Activated T-helper 1 cell treated with Interleukin-2 at 50 U/mL for 16 hours (primary cell): ENCODE measurements around the gene MPV17L.
A peak's percentile ranks its signal among the peaks of the same experiment; 100 is the strongest.
"Not testable (repeated sequence)": the region's sequence is repeated elsewhere in the genome, so short reads cannot be mapped to it uniquely, and the experiment has no call there.

Source experiments
- DNase-seq: peaks from one replicate; pipeline ENCODE4 v3.0.0-alpha.2; 2020; ENCODE audit warnings: low read depth

MPV17L gene

GRCh38 chr16:15409476-15409875 lies 13.9 kb downstream of the MPV17L start:
- not testable (repeated sequence) for DNase-seq

- DNase-seq, result no peak
Observed at GRCh38 chr16:15415511-15415985, 20.0 kb downstream of the MPV17L start.

- no peak for DNase-seq
Observed at GRCh38 chr16:15417197-15417596, 21.6 kb downstream of the MPV17L start.

- DNase-seq, result no peak
Observed at GRCh38 chr16:15418206-15418605, 22.7 kb downstream of the MPV17L start.

- not testable (repeated sequence) for DNase-seq
Observed at GRCh38 chr16:15421696-15422095, 26.1 kb downstream of the MPV17L start.

- DNase-seq, result no peak
Observed at GRCh38 chr16:15422222-15422621, 26.7 kb downstream of the MPV17L start.

GRCh38 chr16:15425861-15426260 lies 30.3 kb downstream of the MPV17L start:
- no peak for DNase-seq

GRCh38 chr16:15426796-15427195 lies 31.2 kb downstream of the MPV17L start:
- DNase-seq, result no peak

- DNase-seq, result peak; percentile 14
Observed at GRCh38 chr16:15427648-15428239, 32.2 kb downstream of the MPV17L start.

GRCh38 chr16:15430884-15431283 lies 35.3 kb downstream of the MPV17L start:
- not testable (repeated sequence) for DNase-seq

- no peak for DNase-seq
Observed at GRCh38 chr16:15434079-15434424, 38.5 kb downstream of the MPV17L start.

- DNase-seq, result peak; percentile 7
Observed at GRCh38 chr16:15434425-15435215, 39.1 kb downstream of the MPV17L start, which contains the start of gene BMERB1. Gene BMERB1 (plus strand): TSS chr16:15434588. CDS start chr16:15434654, 66 bp downstream.

- DNase-seq, result no peak
Observed at GRCh38 chr16:15435216-15435864, 39.8 kb downstream of the MPV17L start.

GRCh38 chr16:15439102-15439501 lies 43.5 kb downstream of the MPV17L start:
- no peak for DNase-seq

GRCh38 chr16:15439521-15439920 lies 44.0 kb downstream of the MPV17L start:
- no peak for DNase-seq

- DNase-seq, result no peak
Observed at GRCh38 chr16:15440852-15441251, 45.3 kb downstream of the MPV17L start.

- not testable (repeated sequence) for DNase-seq
Observed at GRCh38 chr16:15442140-15442539, 46.6 kb downstream of the MPV17L start.

GRCh38 chr16:15443753-15444152 lies 48.2 kb downstream of the MPV17L start:
- no peak for DNase-seq

- no peak for DNase-seq
Observed at GRCh38 chr16:15444264-15444663, 48.7 kb downstream of the MPV17L start.

GRCh38 chr16:15445450-15445849 lies 49.9 kb downstream of the MPV17L start:
- no peak for DNase-seq

GRCh38 chr16:15446901-15447300 lies 51.3 kb downstream of the MPV17L start:
- no peak for DNase-seq

- no peak for DNase-seq
Observed at GRCh38 chr16:15450624-15451023, 55.1 kb downstream of the MPV17L start.
